ENCODE data around the gene CAMKV.

- TF ChIP-seq POLR2A (IDR thresholded peaks at IDR 0.05): no peak
- TF ChIP-seq CTCF (IDR thresholded peaks at IDR 0.05): no peak
These were observed at the start of gene CAMKV for GRCh38 chr3:49869525-49870126.

Measured in tibial nerve (tissue), 3 donors.